ENCODE results near the gene CFTR. TPM values are rescaled to one million over a fixed set of nuclear protein-coding genes. Genes with fewer than 3 reads are reported as not detected.
"Not testable (repeated sequence)": the region's sequence is repeated elsewhere in the genome, so short reads cannot be mapped to it uniquely, and the experiment has no call there.

The CFTR gene
- total and polyA plus RNA-seq, 8 donors = 124 to 460 (median 292) TPM

DNA sequence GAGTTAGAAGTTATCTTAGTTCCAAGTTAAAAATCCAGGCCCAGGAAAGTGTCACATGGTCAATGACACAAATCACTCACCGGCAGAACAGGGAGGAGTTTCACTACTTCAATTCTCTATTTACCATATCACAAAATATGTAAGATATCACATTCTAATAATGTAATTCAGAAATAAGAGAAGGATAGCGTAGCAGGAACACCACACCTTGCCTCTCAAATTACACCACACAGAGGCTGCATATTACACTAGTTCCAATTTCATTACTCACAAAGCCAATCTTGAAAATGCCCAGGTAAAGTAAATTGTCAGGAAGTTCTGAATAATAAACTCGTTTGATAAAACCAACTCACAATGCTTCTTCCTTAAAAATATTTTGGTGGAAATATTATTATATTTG is 224.2 kb downstream of the CFTR start:
- H3K27ac ChIP-seq = no peak overlapping the region
- intact Hi-C loops (cut with DNase I) = no loop called here
- TF ChIP-seq, protein P1, sequence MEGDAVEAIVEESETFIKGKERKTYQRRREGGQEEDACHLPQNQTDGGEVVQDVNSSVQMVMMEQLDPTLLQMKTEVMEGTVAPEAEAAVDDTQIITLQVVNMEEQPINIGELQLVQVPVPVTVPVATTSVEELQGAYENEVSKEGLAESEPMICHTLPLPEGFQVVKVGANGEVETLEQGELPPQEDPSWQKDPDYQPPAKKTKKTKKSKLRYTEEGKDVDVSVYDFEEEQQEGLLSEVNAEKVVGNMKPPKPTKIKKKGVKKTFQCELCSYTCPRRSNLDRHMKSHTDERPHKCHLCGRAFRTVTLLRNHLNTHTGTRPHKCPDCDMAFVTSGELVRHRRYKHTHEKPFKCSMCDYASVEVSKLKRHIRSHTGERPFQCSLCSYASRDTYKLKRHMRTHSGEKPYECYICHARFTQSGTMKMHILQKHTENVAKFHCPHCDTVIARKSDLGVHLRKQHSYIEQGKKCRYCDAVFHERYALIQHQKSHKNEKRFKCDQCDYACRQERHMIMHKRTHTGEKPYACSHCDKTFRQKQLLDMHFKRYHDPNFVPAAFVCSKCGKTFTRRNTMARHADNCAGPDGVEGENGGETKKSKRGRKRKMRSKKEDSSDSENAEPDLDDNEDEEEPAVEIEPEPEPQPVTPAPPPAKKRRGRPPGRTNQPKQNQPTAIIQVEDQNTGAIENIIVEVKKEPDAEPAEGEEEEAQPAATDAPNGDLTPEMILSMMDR (IDR thresholded peaks at IDR 0.05) = no peak
- no peaks in the 10 kb centered on the region for H3K9me3 ChIP-seq
- FAIRE-seq (no peak), ATAC-seq (no peak), DNase-seq (no peak)
- no peaks in the 10 kb centered on the region for H3K36me3 ChIP-seq
- H3K27me3 ChIP-seq = no peaks in the 10 kb centered on the region
- WGBS, 2 donors = 64 to 72% methylated on average over 3 of the region's 3 CpGs
- no peaks in the 10 kb centered on the region for H3K4me1 ChIP-seq
- H3K4me3 ChIP-seq = no peak overlapping the region

DNA sequence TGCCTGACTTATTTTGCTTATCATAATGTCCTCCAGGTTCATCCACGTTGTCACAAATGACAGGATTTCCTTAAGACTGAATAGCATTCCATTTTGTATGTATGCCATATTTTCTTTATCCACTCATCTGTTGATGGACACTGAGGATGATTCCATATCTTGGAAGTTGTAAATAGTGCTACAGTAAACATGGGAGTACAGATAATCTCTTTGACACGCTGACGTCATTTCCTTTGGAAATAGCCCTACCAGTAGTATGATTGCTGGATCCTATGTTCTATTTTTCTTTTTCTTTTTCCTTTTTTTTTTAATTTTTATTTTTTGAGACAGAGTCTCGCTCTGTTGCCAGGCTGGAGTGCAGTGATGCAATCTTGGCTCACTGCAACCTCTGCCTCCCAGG is 225.8 kb downstream of the CFTR start:
- no peak overlapping the region for H3K4me3 ChIP-seq
- no peak for DNase-seq
- no peak for FAIRE-seq
- H3K36me3 ChIP-seq = no peaks in the 10 kb centered on the region
- H3K4me1 ChIP-seq = no peaks in the 10 kb centered on the region
- no peak for ATAC-seq
- 76 to 78% methylated on average over 4 of the region's 4 CpGs for WGBS, 2 donors
- intact Hi-C loops (cut with DNase I) = no loop called here
- H3K9me3 ChIP-seq = no peaks in the 10 kb centered on the region
- no peaks in the 10 kb centered on the region for H3K27me3 ChIP-seq
- H3K27ac ChIP-seq = no peak overlapping the region
- TF ChIP-seq, protein P1 (IDR thresholded peaks at IDR 0.05) = no peak

DNA sequence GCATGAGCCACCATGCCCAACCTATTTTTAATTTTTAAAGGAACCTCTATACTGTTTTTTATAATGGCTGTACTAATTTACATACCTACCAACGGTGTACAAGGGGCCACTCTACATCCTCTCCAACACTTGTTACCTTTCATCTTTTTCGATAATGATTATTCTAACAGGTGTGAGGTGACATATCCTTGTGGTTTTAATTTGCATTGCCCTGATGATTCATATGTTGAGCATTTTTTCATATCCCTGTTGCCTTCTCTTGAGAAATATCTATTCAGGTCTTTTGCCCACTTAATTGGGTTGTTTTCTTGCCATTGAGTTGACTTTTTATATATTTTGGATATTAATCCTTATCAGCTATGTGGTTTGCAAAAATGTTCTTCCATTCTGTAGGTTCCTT is 226.4 kb downstream of the CFTR start:
- no peak overlapping the region for H3K4me3 ChIP-seq
- DNase-seq = no peak
- TF ChIP-seq, protein P1 (IDR thresholded peaks at IDR 0.05) = no peak
- intact Hi-C loops (cut with DNase I) = no loop called here
- no peak for ATAC-seq
- H3K36me3 ChIP-seq = no peaks in the 10 kb centered on the region
- 66 to 87% methylated on average over 2 of the region's 2 CpGs for WGBS, 2 donors
- FAIRE-seq = no peak
- H3K27me3 ChIP-seq = no peaks in the 10 kb centered on the region
- H3K27ac ChIP-seq = no peak overlapping the region
- no peaks in the 10 kb centered on the region for H3K4me1 ChIP-seq
- no peaks in the 10 kb centered on the region for H3K9me3 ChIP-seq

DNA sequence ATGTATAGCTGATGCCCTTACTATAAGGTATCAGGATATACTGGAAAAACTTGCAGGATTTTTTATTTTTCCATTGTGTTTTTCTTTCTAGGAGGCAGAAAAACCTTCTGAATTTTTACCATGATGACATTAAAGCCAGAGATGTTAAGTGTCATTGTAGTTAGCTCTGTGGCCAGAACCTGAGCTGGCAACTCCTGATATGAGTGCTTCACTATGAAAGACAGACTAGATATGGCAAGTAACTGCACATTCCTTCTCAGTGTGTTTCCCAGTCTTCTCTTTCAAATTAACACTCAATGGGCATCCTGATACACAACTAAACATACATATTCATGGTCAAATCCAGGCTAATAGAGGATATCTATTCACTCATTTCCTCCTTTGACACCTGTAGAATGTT is 227.3 kb downstream of the CFTR start:
- DNase-seq (no peak), ATAC-seq (no peak), FAIRE-seq (no peak)
- Histone ChIP-seq H3K36me3 (no peaks in the 10 kb centered on the region), H3K4me1 (no peaks in the 10 kb centered on the region), H3K9me3 (no peaks in the 10 kb centered on the region), H3K4me3 (no peak overlapping the region), H3K27me3 (no peaks in the 10 kb centered on the region), H3K27ac (no peak overlapping the region)
- TF ChIP-seq, protein P1 (IDR thresholded peaks at IDR 0.05) = no peak
- intact Hi-C loops (cut with DNase I) = no loop called here

DNA sequence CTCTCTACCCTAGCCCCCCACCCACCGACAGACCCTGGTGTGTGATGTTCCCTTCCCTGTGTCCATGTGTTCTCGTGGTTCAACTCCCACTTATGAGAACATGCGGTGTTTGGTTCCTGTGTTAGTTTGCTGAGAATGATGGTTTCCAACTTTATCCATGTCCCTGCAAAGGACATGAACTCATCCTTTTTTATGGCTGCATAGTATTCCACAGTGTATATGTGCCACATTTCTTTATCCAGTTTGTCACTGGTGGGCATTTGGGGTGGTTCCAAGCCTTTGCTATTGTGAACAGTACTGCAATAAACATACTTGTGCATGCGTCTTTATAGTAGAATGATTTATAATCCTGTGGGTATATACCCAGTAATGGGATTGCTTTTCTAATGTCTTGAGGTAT is 228.3 kb downstream of the CFTR start:
- 86 to 91% methylated on average over 4 of the region's 4 CpGs for WGBS, 2 donors
- FAIRE-seq = not testable (repeated sequence)

DNA sequence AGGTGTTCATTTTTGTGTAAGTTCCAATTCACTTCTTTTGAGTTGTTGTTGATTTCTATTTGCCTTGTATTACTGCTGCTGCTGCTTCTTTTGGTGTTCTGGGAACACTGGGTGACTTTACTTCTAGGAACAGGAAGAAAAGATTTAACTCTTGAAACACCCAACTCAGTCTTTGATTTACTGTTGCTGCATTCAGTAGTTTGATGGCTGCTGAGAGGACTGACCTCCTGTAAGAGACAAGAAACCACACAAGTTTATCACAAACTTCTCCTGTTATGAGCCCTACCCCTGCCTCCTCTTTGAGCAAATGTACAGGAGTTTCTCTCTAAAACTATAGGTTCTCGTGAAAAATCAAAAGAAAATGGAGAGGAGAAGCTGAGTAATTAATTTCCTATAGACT is 231.7 kb downstream of the CFTR start:
- 79 to 90% methylated on average over 1 of the region's 1 CpG for WGBS, 2 donors
- H3K4me1 ChIP-seq = peaks cover 0 to 6% (median 0%) of the 10 kb centered on the region in 3 donors
- ATAC-seq (no peak), DNase-seq (no peak), FAIRE-seq (no peak)
- no peaks in the 10 kb centered on the region for H3K27me3 ChIP-seq
- no peaks in the 10 kb centered on the region for H3K36me3 ChIP-seq
- H3K9me3 ChIP-seq = no peaks in the 10 kb centered on the region
- TF ChIP-seq, protein P1 (IDR thresholded peaks at IDR 0.05) = no peak
- intact Hi-C loops (cut with DNase I) = loop anchor here in 1 of 3 donors (10.0 kb wide), 1 partner anchor 257 kb away; no protein-coding TSS in a partner anchor
- no peak overlapping the region for H3K4me3 ChIP-seq
- H3K27ac ChIP-seq = no peak overlapping the region

More for the DNA sequence above, 228.3 kb downstream of the CFTR start:
- H3K27me3 ChIP-seq; H3K4me3 ChIP-seq; H3K36me3 ChIP-seq; intact Hi-C loops (cut with DNase I); H3K9me3 ChIP-seq; H3K4me1 ChIP-seq; H3K27ac ChIP-seq; ATAC-seq; DNase-seq: not testable (repeated sequence)
